Measurements from ENCODE around the gene URAD.

- TF ChIP-seq EZH2 (IDR thresholded peaks at IDR 0.05; ENCODE audit: low read length, unreplicated experiment) = no peak
- TF ChIP-seq CTCF (conservative IDR thresholded peaks at IDR 0.05; ENCODE audit: low read depth, low read length) = no peak
These were observed 38.0 kb upstream of the URAD start for GRCh38 chr13:28026508-28026907.

All from PC-3 (cell line).